B cell (primary cell): ENCODE data around the gene PFAS. TPM values are rescaled to one million over a fixed set of nuclear protein-coding genes. Genes with fewer than 3 reads are reported as not detected.
"Not testable (repeated sequence)": the region's sequence is repeated elsewhere in the genome, so short reads cannot be mapped to it uniquely, and the experiment has no call there.

Experiments
- ATAC-seq: fragments of 200-7000 bp; cut with Tn5 transposase; one replicate; pipeline ENCODE4 v1.10.0; 2021; ENCODE audit warnings: low read depth, mild to moderate bottlenecking, moderate number of reproducible peaks, moderate library complexity
- CTCF ChIA-PET: fragments of 350-600 bp; sonication (Branson Sonifier 250); formaldehyde crosslinking; loops from one replicate; lab custom pipeline; 2021; ENCODE audit warnings: antibody characterized with exemption, inconsistent platforms; lab: Charles Lee
- POLR2A ChIA-PET: fragments of 350-600 bp; sonication (Branson Sonifier 250); formaldehyde crosslinking; loops from one replicate; lab custom pipeline; 2021; ENCODE audit warnings: antibody characterized with exemption; lab: Charles Lee
- DNase-seq: peaks from one replicate; pipeline ENCODE4 v3.0.0; 2013
- H2AFZ ChIP-seq: 2 replicates; pipeline ENCODE4 v1.6.1; 2012; ENCODE audit warnings: mild to moderate bottlenecking, low read depth, low read length; ENCODE audit not compliant: insufficient read depth, poor library complexity, severe bottlenecking
- H3K27ac ChIP-seq, 2 donors: 1 replicate in 1 of 2; 2 replicates in 1 of 2; pipeline ENCODE4 v1.5.1; 2012 to 2013; ENCODE audit warnings: low read length in 2 of 2, mild to moderate bottlenecking in 2 of 2, moderate library complexity in 1 of 2
- H3K27me3 ChIP-seq, 4 experiments: fragments of 200-600 bp in 1 of 4; sonication (generic) in 1 of 4; replicated peaks in 1 of 4; 1 replicate in 2 of 4; 2 replicates in 2 of 4; pipeline versions ENCODE4 v1.6.1 to v1.7.0; 2013 to 2016; ENCODE audit warnings: low read length in 3 of 4, mild to moderate bottlenecking in 2 of 4, mixed read lengths in 1 of 4, moderate library complexity in 1 of 4; ENCODE audit not compliant: insufficient read depth in 4 of 4, control insufficient read depth in 3 of 4; ENCODE audit errors: control extremely low read depth in 1 of 4
- H3K36me3 ChIP-seq, 2 experiments: replicated peaks in 1 of 2; 1 replicate in 1 of 2; 2 replicates in 1 of 2; pipeline versions ENCODE4 v1.6.1 to v1.7.1; 2013; ENCODE audit warnings: low read length in 1 of 2; ENCODE audit not compliant: insufficient read depth in 2 of 2, control insufficient read depth in 1 of 2; ENCODE audit errors: control extremely low read depth in 1 of 2, extremely low read depth in 1 of 2
- H3K4me1 ChIP-seq, 2 donors: fragments of 200-600 bp in 1 of 2; sonication (generic) in 1 of 2; 1 replicate in 1 of 2; 2 replicates in 1 of 2; pipeline versions ENCODE4 v1.5.1 to v1.6.1; 2013 to 2017; ENCODE audit warnings: low read length in 2 of 2; ENCODE audit not compliant: control insufficient read depth in 2 of 2, insufficient read depth in 2 of 2
- H3K4me2 ChIP-seq: replicated peaks from 2 replicates; pipeline ENCODE3; 2012; ENCODE audit warnings: mild to moderate bottlenecking, low read depth, low read length; ENCODE audit not compliant: poor library complexity, severe bottlenecking
- H3K4me3 ChIP-seq, 5 experiments: fragments of 200-600 bp in 1 of 5; sonication (generic) in 1 of 5; 1 replicate in 3 of 5; 2 replicates in 2 of 5; pipeline versions ENCODE4 v1.5.1 to v1.7.0; 2011 to 2016; ENCODE audit warnings: low read length in 4 of 5, mild to moderate bottlenecking in 4 of 5, low read depth in 2 of 5, control low read depth in 1 of 5, moderate library complexity in 1 of 5; ENCODE audit not compliant: insufficient read depth in 1 of 5; ENCODE audit errors: control extremely low read depth in 1 of 5, extremely low read depth in 1 of 5
- H3K79me2 ChIP-seq: fragments of 200-600 bp; sonication (generic); one replicate; pipeline ENCODE4 v1.6.0; 2016; ENCODE audit warnings: low read length; ENCODE audit not compliant: control insufficient read depth, insufficient read depth
- H3K9ac ChIP-seq: fragments of 200-600 bp; sonication (generic); 2 replicates; pipeline ENCODE4 v1.6.1; 2017; ENCODE audit warnings: mild to moderate bottlenecking, low read length, moderate library complexity
- H3K9me3 ChIP-seq, 3 donors: one replicate each; pipeline versions ENCODE4 v1.6.1 to v1.7.1; 2013; ENCODE audit warnings: low read length in 2 of 3; ENCODE audit not compliant: control insufficient read depth in 2 of 3, insufficient read depth in 1 of 3; ENCODE audit errors: control extremely low read depth in 1 of 3
- H4K20me1 ChIP-seq: 2 replicates; pipeline ENCODE4 v1.6.0; 2012; ENCODE audit warnings: mild to moderate bottlenecking, low read length; ENCODE audit not compliant: insufficient read depth, control insufficient read depth, poor library complexity, severe bottlenecking
- H3K27ac Mint-ChIP-seq: one replicate; pipeline ENCODE4 v1.8.0; 2021; ENCODE audit warnings: mixed read lengths
- H3K27me3 Mint-ChIP-seq: one replicate; pipeline ENCODE4 v1.8.0; 2021; ENCODE audit warnings: mixed read lengths
- H3K4me1 Mint-ChIP-seq: one replicate; pipeline ENCODE4 v1.8.0; 2021; ENCODE audit warnings: mixed read lengths
- H3K4me3 Mint-ChIP-seq: one replicate; pipeline ENCODE4 v1.8.0; 2021; ENCODE audit warnings: mixed read lengths
- H3K9me3 Mint-ChIP-seq: one replicate; pipeline ENCODE4 v1.8.0; 2022; ENCODE audit warnings: mixed read lengths; ENCODE audit not compliant: insufficient read depth
- CTCF ChIP-seq: fragments of 200-600 bp; IDR thresholded peaks from one replicate; pipeline ENCODE4 v1.8.0; 2022; ENCODE audit warnings: antibody characterized with exemption, mild to moderate bottlenecking
- EZH2 ChIP-seq: IDR thresholded peaks from 2 replicates; pipeline ENCODE4 v1.6.1; 2012; ENCODE audit warnings: borderline replicate concordance, low read depth, mild to moderate bottlenecking, moderate library complexity, low read length; ENCODE audit not compliant: insufficient read depth, poor library complexity, severe bottlenecking
- WGBS: methylation state at CpG from one replicate; pipeline ENCODE4 v1.1.5; 2013; ENCODE audit warnings: missing lambda C conversion rate; ENCODE audit not compliant: insufficient coverage; 5-methylcytosine and 5-hydroxymethylcytosine counted together
- intact Hi-C: fragments of 100-400 bp; cut with micrococcal nuclease; formaldehyde crosslinking; loops from one replicate; pipeline ENCODE4 v1.10.0; 2022
- polyA plus RNA-seq: library from polyadenylated mRNA; depleted of rRNA; stranded (reverse); fragments of >200 nt; gene quantifications from 2 replicates; pipeline ENCODE4 v1.2.3, GENCODE V29; 2012
- total RNA-seq, 2 donors: library from RNA; stranded (reverse); fragments of 120-200 nt in 1 of 2; gene quantifications; 1 replicate in 1 of 2; 2 replicates in 1 of 2; pipeline versions ENCODE4 v1.2.3 to v1.2.4, GENCODE V29; 2013 to 2022

Gene PFAS
- total and polyA plus RNA-seq, 2 donors (not counting 1 experiment from before 2014, with no cell fraction given), result 22.3 to 65.5 TPM

GRCh38 chr17:8212312-8213180 lies 36.5 kb upstream of the PFAS start:
- H3K27me3 ChIP-seq, result no peaks in the 10 kb centered on the region
- H4K20me1 ChIP-seq, result no peaks in the 10 kb centered on the region
- Mint-ChIP-seq H3K27me3 (no peaks in the 10 kb centered on the region), H3K9me3 (no peaks in the 10 kb centered on the region), H3K27ac (no peak overlapping the region), H3K4me1 (peaks cover 15% of the 10 kb centered on the region), H3K4me3 (no peak overlapping the region)
- no peak for DNase-seq
- intact Hi-C loops, result loop anchor here (5.0 kb wide), 1 partner anchor 35 kb away; the partner anchor contains the start of genes CTC1 and PFAS
- peaks cover 5% of the 10 kb centered on the region for H3K79me2 ChIP-seq
- H3K9ac ChIP-seq, result no peak overlapping the region
- no peak overlapping the region for H3K4me2 ChIP-seq
- WGBS, result 87% methylated on average over 8 of the region's 14 CpGs
- POLR2A ChIA-PET, result interaction anchor here (0.5 to 0.7 kb wide), 2 partner anchors 35 to 63 kb away, joined by 4 to 6 read pairs; partner anchors contain the start of gene CTC1
- no peak overlapping the region for H3K27ac ChIP-seq
- CTCF ChIA-PET, result interaction anchor here (1.7 to 2.7 kb wide), 4 partner anchors 9 to 93 kb away, joined by 4 to 11 read pairs (median 6); partner anchors contain the start of genes BORCS6 and SLC25A35
- no peak overlapping the region for H3K4me3 ChIP-seq
- H3K4me1 ChIP-seq, result peaks cover 9 to 22% of the 10 kb centered on the region in 2 donors
- TF ChIP-seq CTCF (no peak), EZH2 (no peak)
- no peak for ATAC-seq
- H2AFZ ChIP-seq, result no peak overlapping the region
- H3K36me3 ChIP-seq, result no peaks in the 10 kb centered on the region
- no peaks in the 10 kb centered on the region for H3K9me3 ChIP-seq

GRCh38 chr17:8214000-8214399 lies 35.1 kb upstream of the PFAS start:
- H3K79me2 ChIP-seq, H4K20me1 ChIP-seq, H3K4me3 ChIP-seq, H3K4me3 Mint-ChIP-seq, H3K4me2 ChIP-seq, H3K36me3 ChIP-seq, H3K9me3 ChIP-seq, H3K9ac ChIP-seq, H2AFZ ChIP-seq, H3K27me3 Mint-ChIP-seq, H3K27ac Mint-ChIP-seq, ATAC-seq, H3K27ac ChIP-seq, H3K27me3 ChIP-seq, DNase-seq, H3K9me3 Mint-ChIP-seq: not testable (repeated sequence)
- H3K4me1 Mint-ChIP-seq, result peaks cover 15% of the 10 kb centered on the region
- 92% methylated on average over 11 of the region's 15 CpGs for WGBS
- CTCF ChIA-PET, result interaction anchor here (0.6 kb wide), 1 partner anchor 15 kb away, joined by 3 read pairs; no protein-coding TSS in a partner anchor
- H3K4me1 ChIP-seq, result peaks cover 9 to 17% of the 10 kb centered on the region in 2 donors
- POLR2A ChIA-PET, result interaction anchor here (0.6 to 1.2 kb wide), 2 partner anchors 24 to 63 kb away, joined by 3 to 11 read pairs; partner anchors contain the start of gene BORCS6
- intact Hi-C loops, result loop anchor here (5.0 kb wide), 1 partner anchor 33 kb away; the partner anchor contains the start of genes CTC1 and PFAS
